Hematopoietic multipotent progenitor cell treated with erythropoietin and hydrocortisone succinate and interleukin-3 and kit ligand, for 15 days (in vitro differentiated cells): Measurements from ENCODE around the gene CAPN10.

Experiments used
- DNase-seq: peaks from one replicate; pipeline ENCODE4 v3.0.0-alpha.2; 2015; ENCODE audit warnings: low spot score

The CAPN10 gene

GRCh38 chr2:240640939-240641338 is 54.4 kb downstream of the CAPN10 start:
- no peak for DNase-seq

DNA sequence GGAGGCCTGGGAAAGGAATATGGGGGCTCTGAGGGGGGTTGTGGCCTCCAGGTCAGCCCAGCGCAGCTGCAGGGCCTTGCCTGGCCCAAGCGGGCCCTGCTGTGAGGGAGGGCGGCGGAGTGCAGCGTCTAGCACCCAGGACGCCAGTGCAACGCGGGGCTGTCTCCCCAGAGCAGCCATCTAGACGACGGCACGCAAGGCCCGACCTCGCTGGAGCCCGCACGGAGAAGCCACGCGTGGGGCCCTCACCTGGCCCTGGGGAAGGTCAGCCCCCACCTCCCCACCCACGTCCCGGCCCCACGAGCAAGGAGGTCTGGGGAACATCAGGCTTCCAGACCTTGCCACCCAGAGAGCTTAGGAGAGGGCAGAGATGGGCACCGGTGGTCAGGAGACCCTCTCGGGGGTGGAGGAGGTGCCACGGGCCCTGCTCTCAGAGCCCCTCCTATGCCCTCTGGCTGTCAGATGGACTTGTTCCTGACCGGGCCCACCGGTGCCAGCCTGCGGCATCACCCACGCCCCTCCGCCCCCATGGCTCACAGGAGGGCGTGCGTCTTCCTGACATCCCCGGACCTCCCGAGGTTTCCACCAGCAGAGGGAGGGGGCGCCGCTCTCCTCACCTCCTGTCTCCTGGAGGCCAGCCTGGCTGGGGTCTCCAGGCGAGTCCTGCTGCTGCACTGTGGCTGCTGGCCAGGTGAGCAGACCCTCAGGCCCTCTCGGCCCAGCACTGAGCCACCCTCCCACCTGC is 55.7 kb downstream of the CAPN10 start:
- no peak for DNase-seq

DNA sequence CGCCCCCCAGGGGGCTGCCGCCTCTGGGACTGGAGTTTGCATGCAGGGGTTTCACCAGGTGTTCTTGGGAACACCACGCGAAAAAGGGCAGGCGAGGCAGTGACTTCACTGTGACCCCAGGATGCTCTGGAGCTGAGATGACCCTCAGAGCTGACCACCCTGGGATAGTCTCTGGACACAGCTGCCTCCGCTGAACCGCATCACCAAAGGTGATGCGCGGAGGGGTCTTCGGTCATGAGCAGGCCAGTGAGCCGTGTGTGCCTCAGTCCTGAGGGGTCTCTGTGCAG is 56.2 kb downstream of the CAPN10 start:
- no peak for DNase-seq

DNA sequence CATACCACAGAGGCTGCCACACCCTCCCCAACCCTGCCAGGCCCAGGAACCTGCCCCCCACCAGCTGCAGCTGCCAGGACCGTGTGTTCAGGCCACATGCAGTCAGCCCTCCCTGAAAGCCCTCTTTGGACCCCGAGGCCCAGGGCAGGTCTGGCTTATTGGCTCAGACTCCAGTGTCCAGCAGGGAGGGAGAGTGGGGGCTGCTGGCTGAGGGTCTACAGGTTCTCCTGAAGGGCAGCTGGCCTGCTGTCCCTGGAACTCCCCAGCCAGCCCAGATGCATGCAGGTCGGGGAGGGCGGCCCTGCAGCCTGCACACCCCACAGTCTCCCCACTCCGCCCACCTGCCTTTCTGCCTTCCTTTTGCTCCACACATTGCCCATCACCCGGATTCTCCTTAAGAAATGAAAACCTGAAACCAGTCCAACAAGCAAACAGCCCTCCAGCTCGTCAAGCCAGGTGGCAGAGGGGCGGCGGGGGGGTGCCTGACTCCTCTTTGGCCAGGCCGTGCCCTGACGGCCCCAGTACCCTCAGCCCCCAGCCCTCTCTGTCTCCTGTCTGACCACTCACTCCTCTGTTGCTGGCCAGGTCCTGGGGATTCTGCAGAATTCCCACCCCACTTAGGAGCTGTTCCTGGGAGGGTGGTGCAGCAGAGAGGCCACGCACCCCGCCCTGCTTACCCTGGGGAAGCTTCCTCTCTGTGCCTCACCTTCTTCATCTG is 56.7 kb downstream of the CAPN10 start:
- no peak for DNase-seq

DNA sequence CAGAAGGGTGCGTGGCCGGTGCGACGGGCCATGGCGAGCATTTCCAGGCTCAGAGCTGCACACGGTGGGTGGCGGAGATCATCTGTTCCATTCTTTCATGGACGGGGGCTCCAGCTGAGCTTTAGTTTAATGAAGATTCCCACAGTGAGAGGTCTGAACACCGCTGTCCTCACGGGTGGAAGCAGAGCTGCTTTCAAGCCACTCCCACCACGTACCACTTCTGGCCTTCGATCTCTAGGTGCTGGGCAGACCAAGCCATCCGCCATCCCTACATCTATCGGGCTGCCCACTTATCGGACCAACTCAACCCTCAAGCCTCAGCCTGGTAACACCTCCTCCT is 57.2 kb downstream of the CAPN10 start:
- no peak for DNase-seq

DNA sequence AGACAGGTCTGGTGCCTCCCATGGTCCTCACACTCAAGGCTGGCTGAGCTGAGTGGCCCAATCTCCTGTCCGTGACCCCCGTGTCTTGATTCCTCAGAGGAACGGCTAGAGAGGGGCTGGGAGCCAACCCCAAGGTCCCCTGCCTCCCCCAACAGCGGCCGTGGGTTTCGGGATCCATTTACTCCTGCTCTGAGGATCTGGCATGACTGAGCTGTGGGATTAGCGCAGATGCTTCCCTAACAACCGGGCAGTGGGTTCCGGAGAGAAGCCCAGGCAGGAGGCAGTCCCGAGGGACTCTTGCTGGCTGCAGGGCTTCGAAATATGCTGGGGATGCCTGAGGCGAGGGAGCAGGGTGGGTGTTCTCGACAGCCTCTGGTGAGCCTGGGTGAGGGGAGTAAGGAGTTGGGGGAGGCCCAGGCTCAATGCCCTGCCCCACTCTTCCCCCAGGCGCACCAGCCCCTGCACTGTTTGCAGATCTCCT is 57.7 kb downstream of the CAPN10 start:
- no peak for DNase-seq

GRCh38 chr2:240644859-240645301 is 58.3 kb downstream of the CAPN10 start:
- no peak for DNase-seq

GRCh38 chr2:240645346-240645745 is 58.8 kb downstream of the CAPN10 start:
- DNase-seq: no peak

DNA sequence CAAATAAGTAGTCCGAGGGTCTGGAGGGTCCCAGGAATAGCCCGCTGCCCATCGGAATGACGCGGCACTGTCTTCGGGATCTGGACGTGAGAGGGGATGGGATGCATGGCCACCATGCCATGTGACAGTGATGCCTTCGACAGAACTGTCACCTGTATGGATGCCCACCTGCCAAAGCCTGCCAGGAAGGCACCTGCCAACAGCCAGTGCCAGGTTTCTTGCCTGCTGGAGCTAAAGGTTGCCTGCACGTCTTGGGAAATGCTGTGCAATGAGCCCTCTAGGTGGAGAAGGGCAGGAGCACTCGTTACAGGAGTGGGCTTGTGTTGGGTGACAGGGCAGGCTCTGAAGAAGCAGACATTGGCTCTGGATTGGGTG is 59.3 kb downstream of the CAPN10 start:
- DNase-seq: no peak

DNA sequence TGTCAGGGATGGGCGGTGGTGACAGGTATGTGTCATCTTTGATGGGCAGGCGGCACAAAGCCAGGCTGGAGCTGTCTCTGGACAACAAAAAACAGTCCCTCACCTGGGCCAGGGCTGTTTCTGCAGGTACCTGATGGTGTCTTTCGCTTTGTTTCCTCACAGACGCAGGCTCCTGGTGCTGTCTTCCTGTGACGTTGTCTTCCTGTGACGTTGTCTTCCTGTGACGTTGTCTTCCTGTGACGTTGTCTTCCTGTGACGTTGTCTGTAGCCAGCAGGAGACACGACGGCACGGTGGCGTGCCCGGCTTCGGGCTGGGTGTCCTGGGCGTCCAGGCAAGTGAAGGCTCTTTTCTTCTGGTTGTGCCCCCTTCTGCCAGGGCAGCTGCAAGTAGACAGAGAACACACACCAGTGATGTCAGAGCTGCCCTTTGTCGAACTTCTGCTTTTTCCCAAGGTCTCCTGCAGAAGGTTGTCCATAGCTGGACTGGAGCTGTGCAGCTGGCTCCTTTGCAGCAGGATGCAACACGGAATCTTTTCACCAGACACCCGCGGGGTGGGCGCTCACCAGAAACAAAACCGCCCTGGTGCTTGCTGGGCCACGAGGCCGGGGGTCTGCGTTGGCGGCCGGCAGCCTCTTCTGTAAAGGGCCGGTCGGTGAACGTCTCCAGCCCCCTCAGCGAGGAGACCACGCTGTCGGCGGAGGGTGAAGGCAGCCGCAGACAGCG is 59.8 kb downstream of the CAPN10 start:
- DNase-seq: no peak

DNA sequence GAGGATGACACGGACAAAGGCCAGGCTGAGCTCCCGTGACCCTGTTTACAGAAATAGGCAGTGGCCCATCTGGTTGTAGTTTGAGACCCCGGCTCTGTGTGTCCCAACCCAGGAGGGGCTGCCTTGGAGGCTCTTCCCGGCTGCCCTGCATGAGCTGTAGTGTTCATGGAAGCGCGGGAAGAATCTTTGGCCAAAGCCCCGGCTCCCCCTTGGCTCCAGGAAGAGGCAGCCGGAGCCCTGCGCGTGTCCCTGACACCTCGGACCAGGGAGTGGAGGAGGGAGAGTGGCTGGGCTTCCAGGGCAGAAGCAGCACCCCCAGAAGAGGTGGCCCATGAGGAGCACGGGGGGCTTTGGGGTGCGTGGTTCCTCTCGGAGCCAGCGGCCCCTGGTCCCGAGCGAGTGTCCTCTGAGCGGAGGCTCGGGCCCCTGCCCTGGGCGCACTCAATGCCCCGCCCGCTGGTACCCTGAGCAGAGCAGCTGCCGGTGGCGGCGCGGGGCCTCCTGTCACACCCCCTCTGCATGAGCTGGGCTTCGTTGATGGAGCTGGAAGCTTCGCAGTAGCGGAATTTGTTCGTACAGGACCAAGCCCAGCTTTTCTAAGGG is 60.5 kb downstream of the CAPN10 start:
- DNase-seq: no peak

GRCh38 chr2:240647503-240648154 is 61.1 kb downstream of the CAPN10 start:
- no peak for DNase-seq

DNA sequence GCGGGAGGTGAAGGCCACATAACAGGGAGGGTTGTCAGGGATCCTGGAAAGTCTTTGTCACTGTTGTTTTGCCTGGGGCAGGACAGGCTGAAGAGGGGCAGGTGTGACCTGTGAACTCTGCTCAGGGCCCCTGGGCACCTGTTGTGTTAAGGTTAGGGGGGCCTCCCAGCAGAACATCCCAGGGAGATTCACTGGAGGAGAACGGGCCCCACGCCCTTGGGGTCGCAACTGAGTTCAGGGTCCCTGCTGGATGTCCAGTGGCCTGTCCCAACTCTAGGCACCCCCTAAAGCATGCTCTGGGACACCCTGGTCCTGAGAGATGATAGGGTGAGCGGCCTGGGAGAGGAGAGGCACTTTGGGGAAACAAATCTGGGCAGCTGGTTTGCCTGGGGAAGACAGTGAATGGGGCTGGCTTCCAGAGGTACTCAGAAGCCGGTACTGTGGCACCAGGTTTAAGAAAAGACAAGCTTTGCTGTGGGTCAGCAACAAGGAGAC is 61.7 kb downstream of the CAPN10 start:
- DNase-seq: no peak
